ENCODE data around the gene UBALD1.
A peak's percentile ranks its signal among the peaks of the same experiment; 100 is the strongest.

The UBALD1 gene

DNA sequence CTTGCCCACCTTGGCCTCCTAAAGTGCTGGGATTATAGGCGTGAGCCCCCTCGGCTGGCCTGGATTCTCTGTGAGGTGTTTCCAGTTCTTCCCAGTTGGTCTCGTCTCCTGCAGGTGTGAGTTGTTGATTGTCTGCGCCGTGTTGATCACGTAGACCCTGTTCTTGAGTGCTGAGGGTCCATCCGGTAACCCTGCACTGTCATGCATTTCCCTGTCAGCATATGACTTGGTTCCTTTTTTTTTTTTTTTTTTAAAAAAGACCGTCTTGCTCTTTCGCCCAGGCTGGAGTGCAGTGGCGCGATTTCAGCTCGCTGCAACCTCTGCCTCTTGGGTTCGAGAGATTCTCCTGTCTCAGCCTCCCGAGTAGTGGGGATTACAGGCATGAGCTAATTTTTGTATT, 27.2 kb upstream of the UBALD1 start:
- DNase-seq: no peak

DNA sequence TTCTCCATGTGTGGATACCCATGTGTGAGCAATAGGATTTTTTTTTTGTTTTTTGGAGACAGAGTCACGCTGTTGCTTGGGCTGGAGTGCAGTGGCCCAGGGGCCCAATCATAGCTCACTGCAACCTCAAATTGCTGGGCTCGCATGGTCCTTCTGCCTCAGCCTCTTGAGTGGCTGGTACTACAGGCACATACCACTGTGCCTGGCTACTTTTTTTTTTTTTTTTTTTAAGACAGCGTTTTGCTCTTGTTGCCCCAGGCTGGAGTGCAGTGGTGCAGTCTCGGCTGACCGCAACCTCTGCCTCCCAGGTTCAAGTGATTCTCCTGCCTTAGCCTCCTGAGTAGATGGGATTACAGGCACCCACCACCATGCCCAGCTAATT, 26.6 kb upstream of the UBALD1 start:
- no peak for DNase-seq

DNA sequence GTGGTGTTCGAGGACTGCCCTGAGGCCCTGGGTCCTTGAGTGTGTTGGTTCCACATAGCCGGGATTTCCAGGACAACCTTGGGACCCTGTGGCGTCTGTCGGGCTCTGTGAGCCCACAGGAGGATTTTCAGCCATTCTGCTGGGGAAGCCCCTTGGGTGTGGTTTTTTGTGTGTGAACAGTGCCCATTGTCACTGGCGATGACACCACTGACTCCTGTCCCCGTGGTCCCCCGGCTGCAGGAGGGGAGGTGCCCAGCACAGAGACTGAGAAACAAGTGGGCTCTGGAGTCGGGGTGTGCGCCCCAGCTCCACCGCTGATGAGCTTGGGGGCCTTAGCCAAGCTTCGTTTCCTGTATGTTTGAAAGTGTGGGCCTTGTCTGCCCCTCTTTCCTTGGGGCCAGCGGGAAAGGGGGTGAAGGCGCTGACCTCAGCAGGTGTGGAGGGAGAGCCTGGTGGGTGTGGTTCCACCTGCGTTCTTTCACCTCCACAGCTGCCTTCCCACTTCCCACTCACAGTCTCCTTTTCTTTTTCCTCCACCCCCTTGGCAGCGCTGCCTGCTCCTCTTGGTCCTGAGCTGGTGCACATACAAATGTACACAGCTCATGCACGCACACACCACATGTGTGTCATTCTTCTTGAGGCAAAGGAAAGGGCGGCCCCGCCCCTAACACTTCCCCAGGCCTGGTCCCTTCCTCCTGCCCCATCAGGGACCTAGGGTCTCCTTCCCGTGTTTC, 26.1 kb upstream of the UBALD1 start:
- no peak for DNase-seq

DNA sequence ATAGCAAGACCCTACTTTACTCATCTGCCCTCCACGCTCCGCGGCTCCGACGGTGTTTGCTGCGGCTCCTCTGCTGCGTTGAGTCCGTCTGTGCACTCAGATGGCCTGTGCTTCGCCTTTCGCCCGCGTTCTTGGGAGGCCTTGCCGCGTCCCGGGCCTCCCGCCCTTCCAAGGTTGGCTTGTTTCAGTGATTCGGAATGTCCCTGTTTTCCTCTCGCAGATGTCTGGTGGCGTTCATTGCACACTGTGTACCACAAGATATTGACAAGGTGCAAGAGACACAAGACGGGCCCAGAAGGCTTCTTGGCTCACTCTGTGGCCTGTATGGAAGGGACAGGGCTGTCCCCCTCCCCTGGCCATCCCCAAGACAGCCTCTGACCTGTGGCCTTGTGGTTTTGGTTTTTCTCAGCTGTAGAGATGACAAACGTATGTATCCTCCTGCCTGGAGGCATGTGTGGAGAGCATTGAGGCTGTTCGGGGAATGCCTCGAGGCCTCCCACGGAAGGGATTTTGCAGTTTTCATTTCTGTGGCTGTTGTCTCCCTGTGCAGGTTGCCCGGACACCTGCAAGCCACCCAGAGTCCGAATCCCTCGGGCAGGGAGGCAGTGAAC, 25.3 kb upstream of the UBALD1 start:
- DNase-seq: no peak

DNA sequence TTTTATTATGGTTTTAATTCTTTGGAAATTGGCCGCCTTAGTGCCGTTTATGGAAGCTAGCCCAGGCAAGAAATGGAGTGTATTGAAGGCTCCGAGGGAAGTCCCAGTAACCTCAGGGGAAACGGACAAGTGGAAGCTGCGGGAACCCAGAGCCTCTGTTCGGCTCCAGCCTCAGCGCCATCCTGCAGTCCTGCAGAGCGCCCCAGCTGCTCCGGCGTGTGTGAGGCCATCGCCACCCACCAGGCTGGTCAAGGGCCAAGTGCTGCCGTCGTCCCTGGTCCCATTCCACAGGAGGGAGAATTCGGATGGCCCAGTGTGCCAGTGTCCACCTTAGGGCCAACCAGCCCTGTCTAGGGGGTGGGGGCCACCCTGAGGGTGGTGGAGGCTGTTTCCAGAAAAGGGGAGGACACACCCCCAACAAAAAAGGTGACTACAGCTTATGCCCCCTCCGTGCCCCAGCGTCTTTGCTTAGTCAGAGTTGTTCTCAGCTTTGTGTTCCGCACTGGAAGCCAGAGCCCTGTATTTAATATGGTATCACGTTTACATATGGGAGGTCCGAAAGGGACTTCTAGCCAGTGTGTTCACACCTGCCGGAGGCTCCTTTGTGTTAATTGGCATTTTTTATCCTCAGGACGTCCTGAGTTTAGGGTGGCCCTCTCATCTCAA, 22.9 kb upstream of the UBALD1 start:
- no peak for DNase-seq

DNA sequence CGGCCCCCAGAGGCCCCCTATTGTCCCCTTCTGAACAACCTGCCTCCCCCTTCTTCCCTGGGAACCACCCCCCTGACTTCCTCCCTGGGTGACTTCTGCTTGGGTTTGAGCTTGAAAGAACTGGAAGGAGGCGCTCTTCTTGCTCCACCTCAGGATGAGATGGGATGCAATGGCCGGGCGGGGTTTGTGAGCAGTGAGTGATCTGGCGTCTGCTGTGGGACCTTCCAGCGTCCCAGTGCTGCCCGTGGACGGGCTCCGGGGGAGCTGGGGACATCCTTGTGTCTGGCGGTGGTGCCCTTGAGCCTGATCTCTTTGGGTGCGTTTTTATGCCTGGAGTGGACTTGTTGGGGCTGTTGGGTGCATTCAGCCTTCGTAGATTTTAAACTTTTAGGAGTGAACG, 21.5 kb upstream of the UBALD1 start:
- DNase-seq: no peak

DNA sequence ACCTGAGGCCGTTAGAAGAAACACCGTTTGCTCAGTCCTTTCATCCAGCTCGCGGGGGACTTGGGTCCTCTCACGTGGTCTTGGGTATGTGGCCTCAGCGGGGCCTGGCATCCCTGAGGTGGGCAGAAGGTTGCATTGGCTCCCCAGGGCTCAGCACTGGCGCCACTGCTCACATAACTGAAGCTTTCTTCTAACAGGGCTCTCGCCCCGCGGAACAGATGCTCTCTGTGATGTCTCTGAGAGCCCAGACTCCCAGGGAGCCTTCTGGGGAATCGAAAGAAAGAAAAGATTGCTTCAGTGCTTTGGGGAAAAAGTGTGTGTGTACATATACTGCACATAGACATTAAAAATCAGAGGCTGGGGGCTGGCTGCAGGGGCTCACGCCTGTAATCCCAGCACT, 20.1 kb upstream of the UBALD1 start:
- no peak for DNase-seq

DNA sequence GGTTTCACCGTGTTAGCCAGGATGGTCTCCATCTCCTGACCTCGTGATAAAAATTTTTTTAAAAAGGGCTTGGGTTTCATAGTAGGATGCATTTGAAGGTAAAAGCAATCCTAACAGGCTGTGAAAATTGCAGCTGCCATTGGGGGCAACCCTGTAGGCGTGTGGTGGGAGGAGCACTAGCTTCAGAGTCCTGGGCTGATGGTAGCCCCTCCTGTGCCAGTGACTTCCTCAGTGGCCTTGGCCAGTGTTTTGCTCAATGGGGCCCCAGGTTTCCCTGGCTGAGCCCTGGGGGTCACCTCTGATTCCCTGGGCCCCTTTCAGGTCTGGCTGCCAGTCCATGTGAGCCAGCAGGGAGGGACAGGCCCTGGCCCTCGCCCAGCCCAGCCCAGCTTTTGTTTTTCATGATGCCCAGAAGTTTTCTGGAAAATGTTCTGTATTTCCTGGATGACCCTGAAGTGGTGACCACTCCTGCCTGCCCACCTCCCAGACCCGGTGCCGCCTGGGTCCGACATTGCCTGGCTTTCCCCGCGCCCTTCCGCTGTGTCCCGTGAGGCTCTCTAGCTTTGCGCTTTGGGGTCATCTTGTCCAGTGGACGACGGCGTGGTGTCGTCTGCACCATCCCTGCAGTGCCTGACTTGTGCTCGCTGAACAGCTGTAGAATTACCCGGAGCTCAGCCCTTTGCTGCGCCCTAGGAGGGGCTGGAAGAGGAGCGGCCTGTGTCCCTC, 19.4 kb upstream of the UBALD1 start:
- DNase-seq: no peak

DNA sequence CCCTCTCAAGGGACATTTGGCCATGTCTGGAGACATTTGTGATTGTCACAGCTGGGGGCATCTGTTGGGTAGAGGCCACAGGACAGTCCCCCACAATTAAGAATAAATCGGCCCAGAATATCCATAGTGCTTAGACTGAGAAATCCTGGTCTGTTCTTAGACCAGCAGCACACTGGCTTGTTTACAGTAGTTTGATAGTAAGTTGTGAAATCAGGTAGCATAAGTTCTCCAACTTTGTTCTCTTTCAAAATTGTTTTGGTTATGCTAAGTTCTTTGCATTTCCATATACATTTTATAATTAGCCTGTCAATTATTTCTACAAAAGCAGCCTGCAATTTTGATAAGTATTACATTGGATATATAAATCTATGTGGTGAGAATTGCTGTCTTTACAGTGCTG, 16.8 kb upstream of the UBALD1 start:
- DNase-seq: no peak

DNA sequence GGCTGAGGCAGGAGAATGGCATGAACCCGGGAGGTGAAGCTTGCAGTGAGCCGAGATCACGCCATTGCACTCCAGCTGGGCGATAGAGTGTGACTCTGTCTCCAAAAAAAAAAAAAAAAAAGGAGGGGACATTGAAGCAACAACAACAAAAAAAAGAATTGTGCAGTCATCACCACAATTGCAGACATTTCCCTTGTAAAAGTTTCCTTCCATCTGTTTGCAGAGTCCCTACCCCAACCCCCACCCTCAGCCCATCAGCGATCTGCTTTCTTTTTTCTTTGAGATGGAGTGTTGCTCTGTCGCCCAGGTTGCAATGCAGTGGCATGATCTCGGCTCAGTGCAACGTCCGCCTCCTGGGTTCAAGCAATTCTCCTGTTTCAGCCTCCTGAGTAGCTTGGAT, 13.6 kb upstream of the UBALD1 start:
- DNase-seq: no peak

DNA sequence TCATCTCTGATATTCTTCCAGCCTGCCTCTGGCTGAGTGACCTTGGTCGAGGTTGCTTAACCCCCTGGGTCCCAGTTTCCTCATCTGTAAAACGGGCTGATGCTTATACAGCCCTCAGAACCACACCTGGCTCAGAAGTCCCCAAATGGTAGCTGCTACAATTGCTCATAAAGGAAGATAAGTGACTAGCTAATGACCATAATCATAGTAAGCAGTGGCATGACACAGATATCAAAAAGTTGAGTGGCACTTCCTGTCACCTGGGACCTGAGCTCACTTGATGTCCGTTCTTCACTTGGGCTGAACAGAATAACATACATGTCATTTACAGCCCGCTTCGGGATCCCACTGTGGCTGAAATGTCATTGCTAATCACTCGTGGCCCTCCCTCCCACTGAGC, 11.7 kb upstream of the UBALD1 start:
- DNase-seq: no peak

DNA sequence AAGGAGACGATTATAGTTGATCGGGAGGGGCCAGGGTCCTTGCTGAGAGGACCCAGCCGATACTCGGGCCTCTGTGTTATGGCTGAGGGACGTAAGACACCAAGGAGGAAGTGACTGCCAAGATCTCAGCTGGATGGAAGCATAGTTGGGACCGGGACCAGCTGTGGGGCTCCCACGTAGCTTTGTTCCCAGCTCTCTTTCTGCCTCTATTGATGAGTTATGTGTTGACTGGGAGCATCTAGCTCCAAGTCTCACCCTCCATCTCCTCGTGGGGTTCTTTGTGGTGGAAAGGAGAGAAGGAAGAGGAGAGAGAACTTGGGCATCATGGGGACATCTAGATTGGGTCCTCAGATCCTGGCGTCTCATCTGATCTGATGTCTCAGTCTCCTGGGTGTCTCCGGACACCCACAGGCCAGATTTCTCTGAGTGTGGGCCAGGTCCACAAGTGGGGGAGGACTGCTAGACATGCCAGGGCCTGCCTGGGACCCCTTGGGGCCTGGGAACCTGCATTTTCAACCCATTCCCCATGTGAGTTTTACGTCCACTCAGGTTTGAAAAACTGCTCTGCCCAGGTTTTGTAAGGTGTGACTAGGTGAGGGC, 11.0 kb upstream of the UBALD1 start:
- DNase-seq: no peak

DNA sequence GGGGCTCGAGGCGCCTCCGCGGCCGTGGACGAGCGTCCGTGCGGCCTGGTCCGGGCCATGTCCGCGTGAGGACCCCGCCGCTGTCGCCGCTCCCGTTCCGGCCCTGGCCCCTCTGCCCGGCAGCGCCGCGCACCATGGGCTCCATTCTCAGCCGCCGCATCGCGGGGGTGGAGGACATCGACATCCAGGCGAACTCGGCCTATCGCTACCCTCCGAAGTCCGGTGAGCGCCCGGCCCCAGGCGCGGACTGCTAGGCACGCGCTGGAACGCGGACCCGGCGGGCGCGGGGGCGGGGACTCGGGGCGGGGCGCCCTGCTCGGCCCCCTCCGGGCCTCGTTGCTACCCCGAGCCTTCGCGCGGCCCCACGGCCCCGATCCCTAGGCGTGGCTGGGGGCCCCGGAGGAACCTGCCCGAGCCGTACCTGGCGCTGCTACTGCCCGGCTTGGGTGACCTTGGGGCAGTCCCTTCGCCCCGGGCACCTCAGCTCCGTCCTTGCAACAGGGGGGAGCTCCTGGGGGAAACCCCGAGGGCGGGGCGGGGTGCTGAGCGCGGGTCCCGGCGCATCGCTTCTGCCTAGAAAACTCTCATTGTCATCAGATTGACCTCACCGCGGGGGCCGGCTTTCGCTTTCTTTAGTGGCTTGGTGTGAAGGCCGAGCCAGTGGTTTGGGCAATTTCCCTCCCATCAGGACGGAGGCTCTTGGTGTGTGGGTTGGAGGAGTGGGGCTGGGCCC, 10.3 kb upstream of the UBALD1 start:
- DNase-seq: no peak

DNA sequence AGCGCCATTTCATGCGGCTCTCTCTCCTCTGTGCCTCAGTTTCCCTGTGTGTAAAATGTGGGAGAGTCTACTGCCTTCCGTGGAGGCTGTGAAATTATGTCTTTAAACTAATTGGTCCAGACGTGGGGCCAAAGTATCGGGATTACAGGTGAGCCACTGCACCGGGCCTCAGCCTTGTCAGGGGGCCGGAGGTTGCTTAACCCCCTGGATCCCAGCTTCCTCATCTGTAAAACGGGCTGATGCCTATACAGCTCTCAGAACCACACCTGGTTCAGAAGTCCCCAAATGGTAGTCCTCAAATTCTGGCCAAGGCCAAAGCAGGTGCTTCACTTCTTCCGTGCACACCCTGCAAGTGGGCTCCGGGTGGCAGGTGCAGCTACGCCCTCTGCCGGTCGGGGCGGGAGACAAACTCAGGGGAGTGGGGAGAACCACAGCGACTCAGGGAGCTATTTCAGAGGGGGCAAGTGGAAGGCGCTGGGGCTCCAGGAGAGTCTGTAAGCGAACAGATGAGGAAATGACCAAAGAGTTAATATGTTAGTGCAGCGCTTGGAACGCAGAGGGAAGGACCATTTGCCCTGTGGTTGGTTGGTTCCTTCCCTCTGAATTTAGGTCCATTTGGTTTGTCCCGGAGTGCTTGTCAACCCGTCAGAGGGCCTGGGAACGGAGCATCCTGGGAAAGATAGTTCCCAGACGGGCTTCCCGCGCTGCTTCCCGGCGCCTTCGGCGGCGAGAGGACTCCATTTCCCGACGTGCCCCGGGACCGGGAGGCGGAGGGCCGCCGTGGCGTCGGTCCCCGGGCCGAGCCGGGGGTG, 9.5 kb upstream of the UBALD1 start, which contains the start of gene MGRN1:
MGRN1 (plus strand) TSS at position 812 of the 812 bp plus-strand sequence. CDS start 135 bp downstream, outside the sequence.
- DNase-seq: peak; percentile 88

DNA sequence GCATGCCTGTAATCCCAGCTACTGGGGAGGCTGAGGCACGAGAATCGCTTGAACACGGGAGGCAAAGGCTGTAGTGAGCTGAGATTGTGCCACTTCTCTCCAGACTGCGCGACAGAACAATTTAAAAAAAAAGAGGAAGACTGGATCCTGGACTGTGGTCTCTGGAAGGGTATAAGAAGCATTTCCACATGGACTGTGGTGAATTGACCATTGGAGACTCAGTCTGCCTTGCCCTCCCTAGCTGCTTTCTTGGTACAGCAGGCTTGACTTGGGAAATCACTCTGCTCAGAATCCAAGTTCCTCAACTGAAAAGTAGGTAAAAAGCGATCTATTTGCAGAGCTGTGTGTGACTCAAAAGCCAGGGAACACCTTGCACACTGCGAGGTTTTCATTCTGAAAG, 8.9 kb upstream of the UBALD1 start:
- DNase-seq: no peak

DNA sequence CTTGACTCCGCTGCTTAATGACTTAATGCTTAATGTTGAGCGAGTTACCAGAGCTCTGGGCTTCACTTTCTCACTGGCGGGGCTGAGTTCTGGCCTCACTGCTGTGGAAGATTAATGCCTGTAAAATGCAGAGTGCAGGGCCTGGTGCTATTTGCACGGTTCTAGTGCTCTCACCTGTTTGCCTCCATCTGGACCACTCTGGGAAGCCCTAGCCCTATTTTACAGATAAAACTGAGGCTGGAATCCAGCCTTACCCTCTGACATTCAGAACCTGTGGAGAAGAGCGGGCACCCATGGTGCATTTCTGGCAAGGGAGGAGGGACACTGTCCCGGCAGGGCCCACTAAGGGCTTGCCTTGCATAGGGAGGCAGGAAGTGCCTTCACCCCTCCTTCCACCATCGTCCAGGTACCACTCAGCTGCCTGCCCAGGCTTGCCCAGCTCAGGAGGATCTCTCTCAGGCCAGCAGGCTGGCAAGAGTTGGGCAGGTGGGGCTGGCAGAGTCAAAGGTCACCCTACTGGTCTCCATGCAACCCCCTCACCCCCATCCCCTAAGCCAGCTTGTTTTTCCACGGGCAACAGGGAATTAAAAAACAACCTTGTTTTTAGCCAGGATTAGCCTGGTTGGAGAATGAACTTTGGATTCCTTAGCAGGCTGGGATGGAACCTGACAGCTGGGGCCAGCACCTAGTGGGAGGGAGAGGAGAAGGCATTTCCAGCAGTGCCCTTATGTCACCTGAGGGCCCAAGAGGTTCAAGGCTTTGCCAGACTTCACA, 4.1 kb upstream of the UBALD1 start:
- DNase-seq: no peak

DNA sequence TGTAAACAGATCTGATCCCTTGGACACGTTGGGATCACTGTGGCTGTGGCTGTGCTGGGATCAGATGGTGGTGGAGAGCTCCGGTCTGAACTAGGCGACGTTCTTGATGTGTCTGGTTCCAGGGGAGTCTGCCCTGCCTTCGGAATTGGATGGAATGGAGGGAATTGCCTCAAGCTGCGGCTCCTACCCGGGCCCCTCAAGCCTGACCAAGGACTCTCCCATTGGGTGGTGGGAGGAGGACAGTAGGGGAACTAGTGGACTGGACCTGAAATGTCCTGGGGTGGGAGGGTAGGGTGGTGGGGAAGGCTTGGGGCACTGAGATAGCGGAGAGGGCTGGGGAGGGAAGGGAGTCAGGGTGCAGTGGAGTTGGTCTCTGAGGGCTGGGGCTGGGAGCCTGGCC, 3.2 kb upstream of the UBALD1 start:
- no peak for DNase-seq

DNA sequence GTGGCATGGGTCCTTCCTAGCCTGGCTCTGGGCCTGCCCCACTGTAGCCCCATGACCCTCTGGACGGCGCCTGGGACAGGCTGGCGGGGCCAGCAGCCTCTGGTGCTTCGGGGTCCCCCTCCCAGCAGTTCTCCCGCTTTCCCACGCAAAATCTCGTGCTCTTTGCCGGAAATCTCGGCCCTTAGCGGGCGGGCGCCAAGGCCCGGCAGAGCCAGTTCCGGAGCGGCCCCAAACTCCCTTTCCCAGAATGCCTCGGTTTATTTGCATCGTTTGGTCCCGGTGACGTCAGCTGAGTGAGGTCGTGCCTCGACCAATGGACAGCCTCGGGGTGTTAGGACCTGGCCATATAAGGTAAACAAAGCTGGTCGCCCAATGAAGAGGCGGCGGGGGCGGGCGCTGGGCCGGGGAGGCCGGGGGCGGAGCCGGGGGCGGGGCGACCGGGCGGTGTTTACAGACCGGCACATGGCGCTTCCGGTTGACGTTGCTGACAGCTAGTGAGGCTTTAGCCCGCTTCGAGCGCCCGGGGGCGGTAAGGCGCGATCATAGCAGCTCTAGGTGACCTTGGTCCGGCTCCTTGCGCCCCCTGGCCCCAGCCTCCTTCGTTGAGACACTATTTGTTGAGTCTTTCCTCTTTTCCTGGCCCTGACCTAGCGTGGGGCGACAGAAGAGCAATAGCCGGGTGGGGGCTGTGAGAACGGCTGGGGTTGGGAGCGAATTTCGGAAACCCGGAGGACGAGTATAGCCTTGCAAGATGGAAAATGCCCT, 1.5 kb upstream of the UBALD1 start:
- peak; percentile 98 for DNase-seq

DNA sequence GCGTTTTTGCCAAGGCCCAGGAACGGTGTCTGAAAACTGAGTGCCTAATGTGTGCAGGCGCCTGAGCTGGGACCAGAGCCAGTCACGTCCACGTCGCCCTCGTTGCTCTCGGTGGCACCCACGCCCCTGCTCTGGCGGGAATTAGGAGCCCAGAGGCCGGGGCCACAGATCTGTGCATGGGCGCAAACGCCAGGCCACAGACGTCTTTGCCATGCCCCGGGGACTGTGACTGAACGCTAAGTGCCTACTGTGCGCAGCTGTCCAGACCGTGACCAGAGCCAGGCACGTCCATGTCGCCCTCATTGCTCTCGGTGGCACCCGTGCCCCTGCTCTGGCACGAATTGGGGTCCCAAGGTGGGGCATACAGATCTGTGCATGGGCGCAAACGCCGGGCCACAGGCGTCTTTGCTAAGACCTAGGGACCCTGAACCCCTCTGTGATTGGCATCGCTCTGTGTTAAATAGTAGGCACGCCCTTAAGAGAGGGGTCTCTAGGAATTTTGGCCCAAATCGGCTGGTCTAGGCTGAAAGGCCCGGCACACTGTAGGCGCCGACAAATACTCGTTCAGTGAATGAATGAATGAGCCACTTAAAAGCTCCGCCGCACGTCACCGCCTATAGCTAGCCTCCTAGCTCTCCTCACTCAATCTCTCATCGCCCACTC, 827 bp upstream of the UBALD1 start:
- DNase-seq: no peak
